Upper lobe of left lung (tissue), 4 donors: ENCODE measurements around the gene JUNB.

ENCODE experiments used
- EP300 ChIP-seq, 4 donors: sonication (generic); formaldehyde crosslinking; IDR thresholded peaks; one replicate each; pipeline ENCODE4 v1.5.1; 2017; ENCODE audit warnings: antibody characterized with exemption in 4 of 4, control low read depth in 2 of 4
- POLR2A ChIP-seq, 4 donors: fragments of 450-650 bp; IDR thresholded peaks; one replicate each; pipeline ENCODE4 v1.5.1; 2016 to 2017; ENCODE audit warnings: antibody characterized with exemption in 4 of 4, mild to moderate bottlenecking in 2 of 4
- POLR2AphosphoS5 ChIP-seq, 2 donors: sonication (generic); formaldehyde crosslinking; IDR thresholded peaks; one replicate each; pipeline ENCODE4 v1.5.1; 2017; ENCODE audit warnings: antibody characterized with exemption in 2 of 2
- TF ChIP-seq, protein P1 (sequence below), 6 experiments: fragments of 450-650 bp in 4 of 6; fragments of 200-600 bp in 2 of 6; sonication (generic) in 2 of 6; IDR thresholded peaks; one replicate each; pipeline ENCODE4 v1.5.1; 2016 to 2019; ENCODE audit warnings: antibody characterized with exemption in 6 of 6

- TF ChIP-seq, protein P1, sequence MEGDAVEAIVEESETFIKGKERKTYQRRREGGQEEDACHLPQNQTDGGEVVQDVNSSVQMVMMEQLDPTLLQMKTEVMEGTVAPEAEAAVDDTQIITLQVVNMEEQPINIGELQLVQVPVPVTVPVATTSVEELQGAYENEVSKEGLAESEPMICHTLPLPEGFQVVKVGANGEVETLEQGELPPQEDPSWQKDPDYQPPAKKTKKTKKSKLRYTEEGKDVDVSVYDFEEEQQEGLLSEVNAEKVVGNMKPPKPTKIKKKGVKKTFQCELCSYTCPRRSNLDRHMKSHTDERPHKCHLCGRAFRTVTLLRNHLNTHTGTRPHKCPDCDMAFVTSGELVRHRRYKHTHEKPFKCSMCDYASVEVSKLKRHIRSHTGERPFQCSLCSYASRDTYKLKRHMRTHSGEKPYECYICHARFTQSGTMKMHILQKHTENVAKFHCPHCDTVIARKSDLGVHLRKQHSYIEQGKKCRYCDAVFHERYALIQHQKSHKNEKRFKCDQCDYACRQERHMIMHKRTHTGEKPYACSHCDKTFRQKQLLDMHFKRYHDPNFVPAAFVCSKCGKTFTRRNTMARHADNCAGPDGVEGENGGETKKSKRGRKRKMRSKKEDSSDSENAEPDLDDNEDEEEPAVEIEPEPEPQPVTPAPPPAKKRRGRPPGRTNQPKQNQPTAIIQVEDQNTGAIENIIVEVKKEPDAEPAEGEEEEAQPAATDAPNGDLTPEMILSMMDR (IDR thresholded peaks at IDR 0.05): no peak
- TF ChIP-seq POLR2A (IDR thresholded peaks at IDR 0.05) (no peak), POLR2AphosphoS5 (IDR thresholded peaks at IDR 0.05) (no peak), EP300 (IDR thresholded peaks at IDR 0.05) (no peak)
These were observed 28.2 kb upstream of the JUNB start for GRCh38 chr19:12763100-12763499.
